ENCODE data around the gene TBX2. TPM values are rescaled to one million over a fixed set of nuclear protein-coding genes. Genes with fewer than 3 reads are reported as not detected.

Gene TBX2
- total RNA-seq, 2 experiments from 2014 or later: 0.06 TPM; not detected in 1

- no peaks in the 10 kb centered on the region for H3K4me1 Mint-ChIP-seq (ENCODE audit: low read depth)
- H3K4me1 ChIP-seq (ENCODE audit: insufficient read depth, low read length): peaks cover under 1% of the 10 kb centered on the region
- no peaks in the 10 kb centered on the region for H3K36me3 Mint-ChIP-seq (ENCODE audit: low read depth)
- POLR2A ChIA-PET: no interaction called here
- intact Hi-C loops (cut with DNase I, micrococcal nuclease): no loop called here
- CTCF ChIA-PET: no interaction called here
- DNase-seq (no peak), ATAC-seq (ENCODE audit: poor library complexity) (no peak)
- H3K36me3 ChIP-seq (ENCODE audit: insufficient read depth, low read length): no peaks in the 10 kb centered on the region
- peaks cover 77% of the 10 kb centered on the region for H3K27me3 Mint-ChIP-seq
- TF ChIP-seq, protein P1, sequence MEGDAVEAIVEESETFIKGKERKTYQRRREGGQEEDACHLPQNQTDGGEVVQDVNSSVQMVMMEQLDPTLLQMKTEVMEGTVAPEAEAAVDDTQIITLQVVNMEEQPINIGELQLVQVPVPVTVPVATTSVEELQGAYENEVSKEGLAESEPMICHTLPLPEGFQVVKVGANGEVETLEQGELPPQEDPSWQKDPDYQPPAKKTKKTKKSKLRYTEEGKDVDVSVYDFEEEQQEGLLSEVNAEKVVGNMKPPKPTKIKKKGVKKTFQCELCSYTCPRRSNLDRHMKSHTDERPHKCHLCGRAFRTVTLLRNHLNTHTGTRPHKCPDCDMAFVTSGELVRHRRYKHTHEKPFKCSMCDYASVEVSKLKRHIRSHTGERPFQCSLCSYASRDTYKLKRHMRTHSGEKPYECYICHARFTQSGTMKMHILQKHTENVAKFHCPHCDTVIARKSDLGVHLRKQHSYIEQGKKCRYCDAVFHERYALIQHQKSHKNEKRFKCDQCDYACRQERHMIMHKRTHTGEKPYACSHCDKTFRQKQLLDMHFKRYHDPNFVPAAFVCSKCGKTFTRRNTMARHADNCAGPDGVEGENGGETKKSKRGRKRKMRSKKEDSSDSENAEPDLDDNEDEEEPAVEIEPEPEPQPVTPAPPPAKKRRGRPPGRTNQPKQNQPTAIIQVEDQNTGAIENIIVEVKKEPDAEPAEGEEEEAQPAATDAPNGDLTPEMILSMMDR (IDR thresholded peaks at IDR 0.05): no peak
- no peak overlapping the region for H3K4me3 ChIP-seq (ENCODE audit: low read length)
- H3K9me3 Mint-ChIP-seq: no peaks in the 10 kb centered on the region
- peaks cover 19 to 42% of the 10 kb centered on the region in 2 experiments for H3K27me3 ChIP-seq (ENCODE audit: control insufficient read depth in 1 of 2, insufficient read depth in 2 of 2, low read length in 2 of 2)
- no peak overlapping the region for H3K4me3 Mint-ChIP-seq
- H3K27ac Mint-ChIP-seq: no peak overlapping the region
- no peak overlapping the region for H3K27ac ChIP-seq (ENCODE audit: low read depth in 1 of 2, low read length in 2 of 2)
- H3K9me3 ChIP-seq (ENCODE audit: control insufficient read depth in 1 of 2, insufficient read depth in 1 of 2, low read length in 2 of 2): peaks cover 0 to under 1% of the 10 kb centered on the region in 2 experiments
Measured at GRCh38 chr17:61422116-61422799, 22.6 kb downstream of the TBX2 start.

- no peaks in the 10 kb centered on the region for H3K9me3 Mint-ChIP-seq
- POLR2A ChIA-PET: no interaction called here
- no peak for ATAC-seq (ENCODE audit: poor library complexity)
Measured at GRCh38 chr17:61422869-61423268, 23.2 kb downstream of the TBX2 start.

GRCh38 chr17:61423967-61424649, 24.5 kb downstream of the TBX2 start:
- Histone ChIP-seq H3K4me1 (ENCODE audit: insufficient read depth, low read length) (no peaks in the 10 kb centered on the region), H3K27me3 (ENCODE audit: control insufficient read depth in 1 of 2, insufficient read depth in 2 of 2, low read length in 2 of 2) (peaks cover 18 to 41% of the 10 kb centered on the region in 2 experiments), H3K36me3 (ENCODE audit: insufficient read depth, low read length) (no peaks in the 10 kb centered on the region), H3K9me3 (ENCODE audit: control insufficient read depth in 1 of 2, insufficient read depth in 1 of 2, low read length in 2 of 2) (no peaks in the 10 kb centered on the region), H3K4me3 (ENCODE audit: low read length) (no peak overlapping the region), H3K27ac (ENCODE audit: low read depth in 1 of 2, low read length in 2 of 2) (no peak overlapping the region)
- Mint-ChIP-seq H3K36me3 (ENCODE audit: low read depth) (no peaks in the 10 kb centered on the region), H3K27ac (no peak overlapping the region), H3K4me1 (ENCODE audit: low read depth) (no peaks in the 10 kb centered on the region), H3K4me3 (no peak overlapping the region), H3K9me3 (no peaks in the 10 kb centered on the region), H3K27me3 (peaks cover 70% of the 10 kb centered on the region)
- ChIA-PET POLR2A (no interaction called here), CTCF (no interaction called here)
- ATAC-seq (ENCODE audit: poor library complexity): no peak
- no peak for DNase-seq
- TF ChIP-seq, protein P1 (IDR thresholded peaks at IDR 0.05): no peak
- intact Hi-C loops (cut with DNase I, micrococcal nuclease): no loop called here

More at GRCh38 chr17:61422869-61423268, 23.2 kb downstream of the TBX2 start:
- H3K27me3 ChIP-seq (ENCODE audit: control insufficient read depth in 1 of 2, insufficient read depth in 2 of 2, low read length in 2 of 2): peaks cover 18 to 49% of the 10 kb centered on the region in 2 experiments
- no peaks in the 10 kb centered on the region for H3K4me1 Mint-ChIP-seq (ENCODE audit: low read depth)
- no peak overlapping the region for H3K27ac ChIP-seq (ENCODE audit: low read depth in 1 of 2, low read length in 2 of 2)
- H3K9me3 ChIP-seq (ENCODE audit: control insufficient read depth in 1 of 2, insufficient read depth in 1 of 2, low read length in 2 of 2): no peaks in the 10 kb centered on the region
- CTCF ChIA-PET: no interaction called here
- TF ChIP-seq, protein P1 (IDR thresholded peaks at IDR 0.05): no peak
- H3K36me3 ChIP-seq (ENCODE audit: insufficient read depth, low read length): no peaks in the 10 kb centered on the region
- H3K4me3 Mint-ChIP-seq: no peak overlapping the region
- intact Hi-C loops (cut with DNase I, micrococcal nuclease): no loop called here
- no peaks in the 10 kb centered on the region for H3K4me1 ChIP-seq (ENCODE audit: insufficient read depth, low read length)
- no peak overlapping the region for H3K27ac Mint-ChIP-seq
- no peak for DNase-seq
- peaks cover 78% of the 10 kb centered on the region for H3K27me3 Mint-ChIP-seq
- H3K36me3 Mint-ChIP-seq (ENCODE audit: low read depth): no peaks in the 10 kb centered on the region
- H3K4me3 ChIP-seq (ENCODE audit: low read length): no peak overlapping the region

Data from CD4-positive, alpha-beta T cell (primary cell).